Activated B cell treated with CpG ODN at 0.5 μM for 24 hours (primary cell): ENCODE measurements around the gene ATP2B2. TPM values are rescaled to one million over a fixed set of nuclear protein-coding genes. Genes with fewer than 3 reads are reported as not detected.

Experiments used
- ATAC-seq: fragments of 200-7000 bp; cut with Tn5 transposase; one replicate; pipeline ENCODE4 v1.10.0; 2021; ENCODE audit warnings: low read depth, mild to moderate bottlenecking, moderate library complexity
- CTCF ChIA-PET: fragments of 350-600 bp; sonication (Branson Sonifier 250); formaldehyde crosslinking; loops from one replicate; lab custom pipeline; 2021; ENCODE audit warnings: antibody characterized with exemption; lab: Charles Lee
- POLR2A ChIA-PET: fragments of 350-600 bp; sonication (Branson Sonifier 250); formaldehyde crosslinking; loops from one replicate; lab custom pipeline; 2021; ENCODE audit warnings: antibody characterized with exemption; lab: Charles Lee
- DNase-seq: peaks from one replicate; pipeline ENCODE4 v3.0.0; 2022
- H3K27ac Mint-ChIP-seq: one replicate; pipeline ENCODE4 v1.8.0; 2020; ENCODE audit warnings: mixed read lengths
- H3K27me3 Mint-ChIP-seq: one replicate; pipeline ENCODE4 v1.8.0; 2021; ENCODE audit warnings: mixed read lengths
- H3K36me3 Mint-ChIP-seq: one replicate; pipeline ENCODE4 v1.8.0; 2021; ENCODE audit warnings: low read depth, mixed read lengths
- H3K4me1 Mint-ChIP-seq: one replicate; pipeline ENCODE4 v1.8.0; 2021; ENCODE audit warnings: mixed read lengths
- H3K4me3 Mint-ChIP-seq: one replicate; pipeline ENCODE4 v1.8.0; 2020; ENCODE audit warnings: mild to moderate bottlenecking, mixed read lengths
- H3K9me3 Mint-ChIP-seq: one replicate; pipeline ENCODE4 v1.8.0; 2020; ENCODE audit warnings: mixed read lengths
- CTCF ChIP-seq: fragments of 200-600 bp; IDR thresholded peaks from one replicate; pipeline ENCODE4 v1.8.0; 2022; ENCODE audit warnings: antibody characterized with exemption, mild to moderate bottlenecking
- intact Hi-C: fragments of 100-400 bp; cut with micrococcal nuclease; formaldehyde crosslinking; loops from one replicate; pipeline ENCODE4 v1.15.1; 2024
- total RNA-seq: library from RNA; stranded (reverse); gene quantifications from 2 replicates; pipeline ENCODE4 v1.2.3, GENCODE V29; 2022

Gene ATP2B2
- total RNA-seq, 1 donor from 2014 or later: not detected

- Mint-ChIP-seq H3K27ac (no peak overlapping the region), H3K4me1 (no peaks in the 10 kb centered on the region), H3K4me3 (no peak overlapping the region), H3K9me3 (peaks cover 5% of the 10 kb centered on the region), H3K36me3 (no peaks in the 10 kb centered on the region), H3K27me3 (peaks cover 19% of the 10 kb centered on the region)
- ChIA-PET CTCF (no interaction called here), POLR2A (no interaction called here)
- TF ChIP-seq CTCF: no peak
- intact Hi-C loops: no loop called here
- DNase-seq (no peak), ATAC-seq (no peak)
Observed at GRCh38 chr3:10473581-10474274, 31.7 kb downstream of the ATP2B2 start.

GRCh38 chr3:10472877-10473440 lies 32.4 kb downstream of the ATP2B2 start:
- Mint-ChIP-seq H3K36me3 (no peaks in the 10 kb centered on the region), H3K9me3 (no peaks in the 10 kb centered on the region), H3K4me3 (no peak overlapping the region), H3K27me3 (peaks cover 21% of the 10 kb centered on the region), H3K27ac (no peak overlapping the region), H3K4me1 (no peaks in the 10 kb centered on the region)
- CTCF ChIA-PET: no interaction called here
- POLR2A ChIA-PET: no interaction called here
- intact Hi-C loops: no loop called here
- DNase-seq (no peak), ATAC-seq (no peak)
- no peak for TF ChIP-seq CTCF

- ChIA-PET CTCF (no interaction called here), POLR2A (no interaction called here)
- Mint-ChIP-seq H3K9me3 (no peaks in the 10 kb centered on the region), H3K36me3 (no peaks in the 10 kb centered on the region), H3K27me3 (peaks cover 29% of the 10 kb centered on the region), H3K4me3 (no peak overlapping the region), H3K4me1 (no peaks in the 10 kb centered on the region), H3K27ac (no peak overlapping the region)
- TF ChIP-seq CTCF: no peak
- intact Hi-C loops: no loop called here
- no peak for ATAC-seq
- no peak for DNase-seq
Observed at GRCh38 chr3:10471054-10471688, 34.2 kb downstream of the ATP2B2 start.

GRCh38 chr3:10470120-10471053 lies 35.0 kb downstream of the ATP2B2 start:
- no peak overlapping the region for H3K4me3 Mint-ChIP-seq
- H3K27me3 Mint-ChIP-seq: peaks cover 29% of the 10 kb centered on the region
- POLR2A ChIA-PET: no interaction called here
- no peaks in the 10 kb centered on the region for H3K4me1 Mint-ChIP-seq
- H3K27ac Mint-ChIP-seq: no peak overlapping the region
- no peaks in the 10 kb centered on the region for H3K9me3 Mint-ChIP-seq
- DNase-seq: no peak
- TF ChIP-seq CTCF: no peak
- intact Hi-C loops: no loop called here
- no peak for ATAC-seq
- H3K36me3 Mint-ChIP-seq: no peaks in the 10 kb centered on the region
- CTCF ChIA-PET: no interaction called here
